OCI-LY7 (cell line): ENCODE data around the gene COL9A3.

Source experiments
- EZH2phosphoT487 ChIP-seq: fragments of 200-600 bp; sonication (generic); IDR thresholded peaks from 2 replicates; pipeline ENCODE4 v1.6.1; 2018; ENCODE audit warnings: low read depth, borderline replicate concordance, mild to moderate bottlenecking, mixed run types, antibody characterized with exemption, low read length, moderate library complexity, mixed read lengths
- TF ChIP-seq, protein P1 (sequence below): fragments of 200-600 bp; sonication (generic); conservative IDR thresholded peaks from 2 replicates; pipeline ENCODE4 v1.5.1; 2014; ENCODE audit warnings: mild to moderate bottlenecking, antibody characterized with exemption, low read length, moderate library complexity, mixed read lengths

DNA sequence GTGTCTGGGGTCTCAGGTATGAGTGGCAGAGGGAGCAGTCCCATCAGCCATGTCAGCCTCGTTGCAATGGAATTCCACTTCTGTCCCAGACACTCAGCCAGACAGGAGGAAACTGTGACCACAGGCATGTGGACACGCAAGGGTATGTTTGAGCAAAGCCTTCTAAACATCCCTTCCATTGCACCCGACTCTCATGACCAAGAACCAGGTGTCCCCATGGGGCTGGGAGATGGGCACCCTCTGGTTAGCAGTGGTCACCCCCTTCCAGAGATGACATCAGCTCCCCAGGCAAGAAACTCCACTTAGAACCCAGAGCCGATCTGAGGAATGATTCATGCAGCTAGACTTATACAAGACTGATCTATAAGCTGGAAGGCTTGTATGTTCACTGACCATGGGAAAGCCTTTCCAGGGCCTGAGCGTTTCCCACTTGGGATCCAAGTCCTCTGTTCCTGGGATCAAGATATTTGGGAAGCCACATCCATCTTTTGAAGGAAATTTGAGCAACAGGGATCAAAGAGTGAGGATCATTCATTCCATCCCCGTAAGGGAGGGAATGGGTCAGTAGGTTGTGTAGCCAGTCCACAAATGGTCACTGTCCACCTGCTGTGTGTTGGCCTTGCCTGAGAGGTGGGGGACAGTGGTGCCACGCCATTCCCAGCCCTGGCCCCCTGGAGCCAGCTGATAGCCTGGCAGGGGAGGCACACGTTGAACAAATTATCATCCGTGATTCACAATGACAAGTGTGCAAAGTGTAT, 24.5 kb upstream of the COL9A3 start:
- TF ChIP-seq, protein P1, sequence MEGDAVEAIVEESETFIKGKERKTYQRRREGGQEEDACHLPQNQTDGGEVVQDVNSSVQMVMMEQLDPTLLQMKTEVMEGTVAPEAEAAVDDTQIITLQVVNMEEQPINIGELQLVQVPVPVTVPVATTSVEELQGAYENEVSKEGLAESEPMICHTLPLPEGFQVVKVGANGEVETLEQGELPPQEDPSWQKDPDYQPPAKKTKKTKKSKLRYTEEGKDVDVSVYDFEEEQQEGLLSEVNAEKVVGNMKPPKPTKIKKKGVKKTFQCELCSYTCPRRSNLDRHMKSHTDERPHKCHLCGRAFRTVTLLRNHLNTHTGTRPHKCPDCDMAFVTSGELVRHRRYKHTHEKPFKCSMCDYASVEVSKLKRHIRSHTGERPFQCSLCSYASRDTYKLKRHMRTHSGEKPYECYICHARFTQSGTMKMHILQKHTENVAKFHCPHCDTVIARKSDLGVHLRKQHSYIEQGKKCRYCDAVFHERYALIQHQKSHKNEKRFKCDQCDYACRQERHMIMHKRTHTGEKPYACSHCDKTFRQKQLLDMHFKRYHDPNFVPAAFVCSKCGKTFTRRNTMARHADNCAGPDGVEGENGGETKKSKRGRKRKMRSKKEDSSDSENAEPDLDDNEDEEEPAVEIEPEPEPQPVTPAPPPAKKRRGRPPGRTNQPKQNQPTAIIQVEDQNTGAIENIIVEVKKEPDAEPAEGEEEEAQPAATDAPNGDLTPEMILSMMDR, result no peak
- TF ChIP-seq EZH2phosphoT487, result no peak
